Measurements from ENCODE around the gene STK39. TPM values are rescaled to one million over a fixed set of nuclear protein-coding genes. Genes with fewer than 3 reads are reported as not detected.

The STK39 gene
- total and polyA plus RNA-seq, 2 donors (not counting 1 experiment from before 2014, with no cell fraction given) = 16.7 to 30.1 TPM

- Histone ChIP-seq H3K79me2 (ENCODE audit: control insufficient read depth, insufficient read depth, low read length) (no peaks in the 10 kb centered on the region), H3K4me3 (replicated peaks in 1 of 4; ENCODE audit: control extremely low read depth in 1 of 4, insufficient read depth in 1 of 4, low read depth in 3 of 4, low read length in 4 of 4) (no peak overlapping the region), H2AFZ (ENCODE audit: low read length) (no peak overlapping the region), H3K27ac (ENCODE audit: insufficient read depth, low read length) (no peak overlapping the region), H3K27me3 (ENCODE audit: control insufficient read depth, insufficient read depth, low read length) (no peaks in the 10 kb centered on the region), H3K4me1 (ENCODE audit: control insufficient read depth, extremely low read depth, insufficient read depth, low read length) (no peaks in the 10 kb centered on the region), H3K9ac (ENCODE audit: insufficient read depth, low read length) (no peak overlapping the region), H4K20me1 (ENCODE audit: control insufficient read depth, extremely low read depth, insufficient read depth, low read length) (no peaks in the 10 kb centered on the region), H3K36me3 (ENCODE audit: control insufficient read depth, insufficient read depth, low read length) (peaks cover 2% of the 10 kb centered on the region), H3K4me2 (ENCODE audit: extremely low read depth, insufficient read depth, low read length) (no peak overlapping the region), H3K9me3 (ENCODE audit: control insufficient read depth, insufficient read depth, low read depth, low read length) (no peaks in the 10 kb centered on the region)
- DNase-seq (ENCODE audit: low read depth in 2 of 2) = no peak
- TF ChIP-seq CTCF (conservative IDR thresholded peaks at IDR 0.05 in 1 of 2, IDR thresholded peaks at IDR 0.05 in 1 of 2; ENCODE audit: low read depth in 1 of 2, low read length in 2 of 2) (no peak), EZH2 (IDR thresholded peaks at IDR 0.05; ENCODE audit: low read length, missing control alignments) (no peak)
Measured at GRCh38 chr2:168009900-168010299, 237.5 kb downstream of the STK39 start.

GRCh38 chr2:168008646-168009195, 238.7 kb downstream of the STK39 start:
- H3K27ac ChIP-seq (ENCODE audit: insufficient read depth, low read length) = no peak overlapping the region
- no peaks in the 10 kb centered on the region for H3K4me1 ChIP-seq (ENCODE audit: control insufficient read depth, extremely low read depth, insufficient read depth, low read length)
- no peak overlapping the region for H3K9ac ChIP-seq (ENCODE audit: insufficient read depth, low read length)
- no peak for TF ChIP-seq CTCF (conservative IDR thresholded peaks at IDR 0.05 in 1 of 2, IDR thresholded peaks at IDR 0.05 in 1 of 2; ENCODE audit: low read depth in 1 of 2, low read length in 2 of 2)
- TF ChIP-seq EZH2 (IDR thresholded peaks at IDR 0.05; ENCODE audit: low read length, missing control alignments) = no peak
- H3K27me3 ChIP-seq (ENCODE audit: control insufficient read depth, insufficient read depth, low read length) = no peaks in the 10 kb centered on the region
- H3K4me3 ChIP-seq (replicated peaks in 1 of 4; ENCODE audit: control extremely low read depth in 1 of 4, insufficient read depth in 1 of 4, low read depth in 3 of 4, low read length in 4 of 4) = no peak overlapping the region
- H4K20me1 ChIP-seq (ENCODE audit: control insufficient read depth, extremely low read depth, insufficient read depth, low read length) = no peaks in the 10 kb centered on the region
- H3K36me3 ChIP-seq (ENCODE audit: control insufficient read depth, insufficient read depth, low read length) = peaks cover 2% of the 10 kb centered on the region
- no peaks in the 10 kb centered on the region for H3K9me3 ChIP-seq (ENCODE audit: control insufficient read depth, insufficient read depth, low read depth, low read length)
- no peaks in the 10 kb centered on the region for H3K79me2 ChIP-seq (ENCODE audit: control insufficient read depth, insufficient read depth, low read length)
- no peak for DNase-seq (ENCODE audit: low read depth in 2 of 2)
- H2AFZ ChIP-seq (ENCODE audit: low read length) = no peak overlapping the region
- H3K4me2 ChIP-seq (ENCODE audit: extremely low read depth, insufficient read depth, low read length) = no peak overlapping the region

- TF ChIP-seq EZH2 (IDR thresholded peaks at IDR 0.05; ENCODE audit: low read length, missing control alignments) (no peak), CTCF (conservative IDR thresholded peaks at IDR 0.05 in 1 of 2, IDR thresholded peaks at IDR 0.05 in 1 of 2; ENCODE audit: low read depth in 1 of 2, low read length in 2 of 2) (no peak)
- Histone ChIP-seq H3K27me3 (ENCODE audit: control insufficient read depth, insufficient read depth, low read length) (no peaks in the 10 kb centered on the region), H4K20me1 (ENCODE audit: control insufficient read depth, extremely low read depth, insufficient read depth, low read length) (no peaks in the 10 kb centered on the region), H3K4me1 (ENCODE audit: control insufficient read depth, extremely low read depth, insufficient read depth, low read length) (no peaks in the 10 kb centered on the region), H3K36me3 (ENCODE audit: control insufficient read depth, insufficient read depth, low read length) (peaks cover 2% of the 10 kb centered on the region), H3K27ac (ENCODE audit: insufficient read depth, low read length) (no peak overlapping the region), H3K79me2 (ENCODE audit: control insufficient read depth, insufficient read depth, low read length) (no peaks in the 10 kb centered on the region), H3K9me3 (ENCODE audit: control insufficient read depth, insufficient read depth, low read depth, low read length) (no peaks in the 10 kb centered on the region), H3K4me3 (replicated peaks in 1 of 4; ENCODE audit: control extremely low read depth in 1 of 4, insufficient read depth in 1 of 4, low read depth in 3 of 4, low read length in 4 of 4) (no peak overlapping the region), H3K4me2 (ENCODE audit: extremely low read depth, insufficient read depth, low read length) (peak overlapping the region; percentile 13), H2AFZ (ENCODE audit: low read length) (no peak overlapping the region), H3K9ac (ENCODE audit: insufficient read depth, low read length) (no peak overlapping the region)
- DNase-seq (ENCODE audit: low read depth in 2 of 2) = no peak
Measured at GRCh38 chr2:168006498-168006897, 240.9 kb downstream of the STK39 start.

Measured in fibroblast of lung (primary cell).